Endodermal cell (in vitro differentiated cells): ENCODE data around the gene CDH6. TPM values are rescaled to one million over a fixed set of nuclear protein-coding genes. Genes with fewer than 3 reads are reported as not detected.

Experiments used
- DNase-seq: peaks from one replicate; pipeline ENCODE4 v3.0.0-alpha.2; 2017
- H3K27ac ChIP-seq: 2 replicates; pipeline ENCODE4 v1.5.1; 2013; ENCODE audit warnings: mild to moderate bottlenecking, low read depth, low read length, moderate library complexity
- H3K27me3 ChIP-seq: 2 replicates; pipeline ENCODE4 v1.6.1; 2013; ENCODE audit warnings: mild to moderate bottlenecking, low read length, moderate library complexity; ENCODE audit not compliant: insufficient read depth, control insufficient read depth, poor library complexity, severe bottlenecking
- H3K36me3 ChIP-seq: 2 replicates; pipeline ENCODE4 v1.7.0; 2013; ENCODE audit warnings: mild to moderate bottlenecking, low read length, moderate library complexity; ENCODE audit not compliant: control insufficient read depth, insufficient read depth
- H3K4me1 ChIP-seq: one replicate; pipeline ENCODE4 v1.7.0; 2013; ENCODE audit warnings: low read length; ENCODE audit not compliant: control insufficient read depth, insufficient read depth
- H3K4me3 ChIP-seq: 2 replicates; pipeline ENCODE4 v1.5.1; 2013; ENCODE audit warnings: mild to moderate bottlenecking, low read length, moderate library complexity
- H3K9ac ChIP-seq: 2 replicates; pipeline ENCODE4 v1.6.1; 2013; ENCODE audit warnings: mild to moderate bottlenecking, low read length, moderate library complexity; ENCODE audit not compliant: poor library complexity, severe bottlenecking; ENCODE audit errors: extremely low read depth
- H3K9me3 ChIP-seq: 2 replicates; pipeline ENCODE4 v1.6.1; 2013; ENCODE audit warnings: mild to moderate bottlenecking, low read length, moderate library complexity; ENCODE audit not compliant: control insufficient read depth
- H3K27ac Mint-ChIP-seq: 2 replicates; pipeline ENCODE4 v1.8.0; 2020; ENCODE audit warnings: mixed read lengths
- H3K27me3 Mint-ChIP-seq: 2 replicates; pipeline ENCODE4 v1.8.0; 2021; ENCODE audit warnings: mild to moderate bottlenecking, mixed read lengths; ENCODE audit not compliant: insufficient read depth
- H3K36me3 Mint-ChIP-seq: 2 replicates; pipeline ENCODE4 v1.8.0; 2020; ENCODE audit warnings: low read depth, mixed read lengths
- H3K4me1 Mint-ChIP-seq: 2 replicates; pipeline ENCODE4 v1.8.0; 2020; ENCODE audit warnings: mixed read lengths
- H3K4me3 Mint-ChIP-seq: 2 replicates; pipeline ENCODE4 v1.8.0; 2020; ENCODE audit warnings: mild to moderate bottlenecking, moderate library complexity, mixed read lengths
- H3K9me3 Mint-ChIP-seq: 2 replicates; pipeline ENCODE4 v1.8.0; 2020; ENCODE audit warnings: mild to moderate bottlenecking, mixed read lengths
- CTCF ChIP-seq: fragments of 200-600 bp; sonication (generic); conservative IDR thresholded peaks from 2 replicates; pipeline ENCODE4 v1.5.0; 2021; ENCODE audit warnings: antibody characterized with exemption, mild to moderate bottlenecking
- WGBS, 2 experiments: methylation state at CpG; one replicate each; pipeline versions ENCODE4 v1.1.5 to v1.1.7; 2013; ENCODE audit warnings: missing lambda C conversion rate in 2 of 2, mixed read lengths in 1 of 2; ENCODE audit not compliant: insufficient coverage in 1 of 2, insufficient read length in 1 of 2; 5-methylcytosine and 5-hydroxymethylcytosine counted together
- total RNA-seq, 2 donors: library from RNA; stranded (reverse); fragmentation: NEBNext Ultra II Directional in 1 of 2; extraction: Animal tissue kit (Norgen Biotek cat#: 25700) in 1 of 2; gene quantifications; 2 replicates in 1 of 2; 3 replicates in 1 of 2; pipeline ENCODE4 v1.2.1, GENCODE V29; 2021

Gene CDH6
- total RNA-seq, 2 donors from 2014 or later = 1.1 TPM

- no peak overlapping the region for H3K27ac ChIP-seq
- H3K9ac ChIP-seq = no peak overlapping the region
- no peak overlapping the region for H3K4me3 Mint-ChIP-seq
- WGBS, 2 experiments = 70 to 73% methylated on average over 2 of the region's 3 CpGs
- H3K36me3 Mint-ChIP-seq = no peaks in the 10 kb centered on the region
- no peak overlapping the region for H3K4me3 ChIP-seq
- H3K36me3 ChIP-seq = no peaks in the 10 kb centered on the region
- H3K27me3 Mint-ChIP-seq = no peaks in the 10 kb centered on the region
- no peaks in the 10 kb centered on the region for H3K9me3 ChIP-seq
- no peaks in the 10 kb centered on the region for H3K9me3 Mint-ChIP-seq
- H3K27ac Mint-ChIP-seq = no peak overlapping the region
- no peaks in the 10 kb centered on the region for H3K27me3 ChIP-seq
- H3K4me1 ChIP-seq = peaks cover 8% of the 10 kb centered on the region
- no peak for TF ChIP-seq CTCF
- no peak for DNase-seq
- H3K4me1 Mint-ChIP-seq = peaks cover 21% of the 10 kb centered on the region
These were observed 89.8 kb downstream of the CDH6 start for GRCh38 chr5:31283326-31283725.

DNA sequence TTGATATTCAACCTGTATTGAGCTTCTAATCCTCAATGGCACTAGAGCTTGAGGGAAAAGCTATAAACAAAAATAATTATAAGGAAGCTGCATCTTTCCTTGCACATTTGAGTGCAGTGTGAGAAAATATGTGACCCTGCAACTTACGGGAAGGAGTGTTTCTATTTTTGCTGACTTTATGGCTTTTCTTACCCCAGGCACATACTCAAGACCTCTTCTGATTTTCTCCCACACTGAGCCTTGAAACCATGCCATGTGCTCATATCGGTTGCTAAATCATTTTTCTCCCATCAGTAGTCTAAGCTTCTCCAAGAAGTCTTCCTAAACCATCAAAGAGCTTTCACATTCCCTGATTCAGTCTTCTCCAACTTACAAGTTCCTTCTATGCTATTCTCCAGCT lies 91.5 kb downstream of the CDH6 start:
- no peaks in the 10 kb centered on the region for H3K36me3 ChIP-seq

DNA sequence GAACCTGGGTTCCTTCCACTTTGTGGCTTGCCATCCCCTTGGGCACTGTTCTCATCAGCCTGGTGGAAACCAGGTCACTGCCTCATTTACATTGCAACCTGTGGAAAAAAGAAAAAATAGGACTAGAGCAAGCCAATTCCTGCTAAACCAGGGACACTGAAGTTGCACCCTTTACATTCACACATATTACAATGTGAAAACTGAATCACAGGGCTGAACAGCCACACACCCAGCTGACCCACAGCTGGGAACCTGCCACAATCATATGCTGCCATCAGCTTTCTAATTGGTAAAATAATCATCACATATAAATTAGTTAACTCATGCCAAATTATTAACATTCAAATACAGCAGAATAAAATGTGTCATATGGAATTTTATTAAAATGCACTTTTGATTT lies 94.5 kb downstream of the CDH6 start:
- Histone ChIP-seq H3K9ac (no peak overlapping the region), H3K9me3 (no peaks in the 10 kb centered on the region)
- H3K27ac Mint-ChIP-seq = no peak overlapping the region

More for the DNA sequence above, 91.5 kb downstream of the CDH6 start:
- DNase-seq = no peak
- no peaks in the 10 kb centered on the region for H3K27me3 ChIP-seq
- H3K27ac ChIP-seq = no peak overlapping the region
- Mint-ChIP-seq H3K4me1 (peaks cover 17% of the 10 kb centered on the region), H3K36me3 (no peaks in the 10 kb centered on the region), H3K27me3 (no peaks in the 10 kb centered on the region), H3K4me3 (no peak overlapping the region), H3K27ac (no peak overlapping the region), H3K9me3 (no peaks in the 10 kb centered on the region)
- no peaks in the 10 kb centered on the region for H3K9me3 ChIP-seq
- WGBS, 2 experiments = 86 to 94% methylated on average over 2 of the region's 2 CpGs
- no peak overlapping the region for H3K9ac ChIP-seq
- no peak for TF ChIP-seq CTCF
- peaks cover 5% of the 10 kb centered on the region for H3K4me1 ChIP-seq
- no peak overlapping the region for H3K4me3 ChIP-seq

More for the DNA sequence above, 94.5 kb downstream of the CDH6 start:
- Histone ChIP-seq H3K27me3 (no peaks in the 10 kb centered on the region), H3K27ac (no peak overlapping the region), H3K4me3 (no peak overlapping the region), H3K4me1 (no peaks in the 10 kb centered on the region), H3K36me3 (no peaks in the 10 kb centered on the region)
- Mint-ChIP-seq H3K9me3 (no peaks in the 10 kb centered on the region), H3K36me3 (no peaks in the 10 kb centered on the region), H3K4me1 (peaks cover 10% of the 10 kb centered on the region), H3K27me3 (no peaks in the 10 kb centered on the region), H3K4me3 (no peak overlapping the region)
- TF ChIP-seq CTCF = no peak
- no peak for DNase-seq
